H1 (cell line): ENCODE measurements around the gene FRZB. TPM values are rescaled to one million over a fixed set of nuclear protein-coding genes. Genes with fewer than 3 reads are reported as not detected.
A peak's percentile ranks its signal among the peaks of the same experiment; 100 is the strongest.

Experiments
- CTCF ChIA-PET: fragments of 300-600 bp; sonication (Branson Sonifier 250); formaldehyde crosslinking; loops from one replicate; lab custom pipeline; 2021; ENCODE audit not compliant: partially characterized antibody; lab: Charles Lee
- POLR2A ChIA-PET: fragments of 300-600 bp; sonication (Branson Sonifier 250); formaldehyde crosslinking; loops from one replicate; lab custom pipeline; 2021; ENCODE audit warnings: inconsistent platforms; ENCODE audit not compliant: partially characterized antibody; lab: Charles Lee
- DNase-seq, 2 experiments: peaks; one replicate each; pipeline versions ENCODE4 v3.0.0 to v3.0.0-alpha.2; 2010 to 2022; ENCODE audit warnings: low spot score in 2 of 2, low read depth in 1 of 2, mixed read lengths in 1 of 2
- FAIRE-seq: peaks from 2 replicates; lab custom pipeline; 2011; peaks lifted over from hg19 to GRCh38; lab: Jason Lieb, UNC
- H2AFZ ChIP-seq: 2 replicates; pipeline ENCODE4 v1.8.1; 2012; ENCODE audit warnings: low read length, inconsistent platforms
- H2AK5ac ChIP-seq: 2 replicates; pipeline ENCODE4 v1.6.1; 2013; ENCODE audit warnings: low read depth, low read length
- H2BK120ac ChIP-seq: replicated peaks from 2 replicates; pipeline ENCODE3; 2013; ENCODE audit warnings: low read depth, low read length, inconsistent platforms
- H2BK12ac ChIP-seq: 2 replicates; pipeline ENCODE4 v1.6.1; 2013; ENCODE audit warnings: low read depth, low read length
- H2BK15ac ChIP-seq: 2 replicates; pipeline ENCODE4 v1.6.1; 2013; ENCODE audit warnings: low read length
- H2BK20ac ChIP-seq: 2 replicates; pipeline ENCODE4 v1.6.1; 2013; ENCODE audit warnings: low read length
- H2BK5ac ChIP-seq: 2 replicates; pipeline ENCODE4 v1.6.1; 2013; ENCODE audit warnings: low read depth, low read length
- H3K14ac ChIP-seq: 2 replicates; pipeline ENCODE4 v1.6.1; 2013; ENCODE audit warnings: inconsistent platforms; ENCODE audit not compliant: insufficient read length
- H3K18ac ChIP-seq: 2 replicates; pipeline ENCODE4 v1.6.1; 2013; ENCODE audit warnings: low read length; ENCODE audit errors: extremely low read depth
- H3K23ac ChIP-seq: 2 replicates; pipeline ENCODE4 v1.6.1; 2013; ENCODE audit warnings: inconsistent platforms; ENCODE audit not compliant: insufficient read length
- H3K23me2 ChIP-seq: 2 replicates; pipeline ENCODE4 v1.6.1; 2013; ENCODE audit warnings: low read depth, low read length
- H3K27ac ChIP-seq: 2 replicates; pipeline ENCODE4 v1.6.1; 2011; ENCODE audit warnings: low read depth, low read length, inconsistent platforms
- H3K27me3 ChIP-seq, 4 experiments: replicated peaks in 1 of 4; 1 replicate in 1 of 4; 2 replicates in 3 of 4; pipeline versions ENCODE4 v1.6.1 to v1.8.1; 2011 to 2013; ENCODE audit warnings: low read length in 3 of 4, mild to moderate bottlenecking in 3 of 4, inconsistent platforms in 2 of 4, mixed read lengths in 2 of 4, moderate library complexity in 1 of 4; ENCODE audit not compliant: control insufficient read depth in 3 of 4, insufficient read depth in 3 of 4; ENCODE audit errors: extremely low read depth in 1 of 4
- H3K36me3 ChIP-seq, 4 experiments: 2 replicates each; pipeline versions ENCODE4 v1.6.1 to v1.8.1; 2011 to 2013; ENCODE audit warnings: mild to moderate bottlenecking in 4 of 4, low read length in 3 of 4, moderate library complexity in 2 of 4, control low read depth in 1 of 4, inconsistent platforms in 1 of 4; ENCODE audit not compliant: insufficient read depth in 4 of 4, control insufficient read depth in 2 of 4
- H3K4ac ChIP-seq: replicated peaks from 2 replicates; pipeline ENCODE3; 2013; ENCODE audit warnings: low read length, low read depth, mixed read lengths, inconsistent platforms; ENCODE audit not compliant: insufficient read length
- H3K4me1 ChIP-seq, 4 experiments: replicated peaks in 1 of 4; 1 replicate in 1 of 4; 2 replicates in 3 of 4; pipeline versions ENCODE4 v1.6.1 to v1.8.1; 2011 to 2013; ENCODE audit warnings: low read length in 3 of 4, inconsistent platforms in 2 of 4, mixed read lengths in 1 of 4; ENCODE audit not compliant: insufficient read depth in 4 of 4, control insufficient read depth in 3 of 4
- H3K4me2 ChIP-seq, 2 experiments: 2 replicates each; pipeline versions ENCODE4 v1.6.1 to v1.8.1; 2011 to 2013; ENCODE audit warnings: low read depth in 2 of 2, low read length in 2 of 2, control low read depth in 1 of 2, inconsistent platforms in 1 of 2, mild to moderate bottlenecking in 1 of 2; ENCODE audit not compliant: insufficient read depth in 1 of 2
- H3K4me3 ChIP-seq, 4 experiments: fragments of 200-600, 300-600 bp in 1 of 4; sonication (generic), shearing (Covaris generic), sonication (Bioruptor Twin) in 1 of 4; 2 replicates each; pipeline versions ENCODE4 v1.5.1 to v1.8.1; 2011 to 2016; ENCODE audit warnings: low read length in 4 of 4, low read depth in 3 of 4, control low read depth in 2 of 4, inconsistent platforms in 2 of 4, mild to moderate bottlenecking in 2 of 4, mixed read lengths in 1 of 4, moderate library complexity in 1 of 4; ENCODE audit not compliant: insufficient read depth in 2 of 4; ENCODE audit errors: extremely low read depth in 1 of 4
- H3K56ac ChIP-seq: replicated peaks from 2 replicates; pipeline ENCODE3; 2013; ENCODE audit warnings: low read depth, mild to moderate bottlenecking, mixed read lengths, low read length, inconsistent platforms; ENCODE audit not compliant: insufficient read length
- H3K79me1 ChIP-seq: 2 replicates; pipeline ENCODE4 v1.6.1; 2013; ENCODE audit warnings: low read depth, low read length, control low read depth
- H3K79me2 ChIP-seq, 2 experiments: 2 replicates each; pipeline versions ENCODE4 v1.6.1 to v1.8.1; 2012 to 2013; ENCODE audit warnings: low read length in 2 of 2, mild to moderate bottlenecking in 2 of 2, inconsistent platforms in 1 of 2; ENCODE audit not compliant: insufficient read depth in 2 of 2, control insufficient read depth in 1 of 2
- H3K9ac ChIP-seq, 4 experiments: replicated peaks in 1 of 4; 1 replicate in 1 of 4; 2 replicates in 3 of 4; pipeline versions ENCODE4 v1.6.1 to v1.8.1; 2011 to 2013; ENCODE audit warnings: low read depth in 3 of 4, low read length in 3 of 4, control low read depth in 2 of 4, mild to moderate bottlenecking in 2 of 4, moderate library complexity in 2 of 4, inconsistent platforms in 1 of 4; ENCODE audit errors: extremely low read depth in 1 of 4
- H3K9me3 ChIP-seq, 2 experiments: 2 replicates each; pipeline versions ENCODE4 v1.6.1 to v1.8.1; 2012 to 2013; ENCODE audit warnings: mild to moderate bottlenecking in 2 of 2, moderate library complexity in 2 of 2, control low read depth in 1 of 2, inconsistent platforms in 1 of 2, low read depth in 1 of 2, low read length in 1 of 2, mixed read lengths in 1 of 2; ENCODE audit not compliant: insufficient read depth in 2 of 2
- H4K20me1 ChIP-seq, 2 experiments: replicated peaks in 1 of 2; 2 replicates each; pipeline versions ENCODE3 to v1.8.1; 2011 to 2013; ENCODE audit warnings: inconsistent platforms in 2 of 2, low read length in 2 of 2, mild to moderate bottlenecking in 1 of 2; ENCODE audit not compliant: insufficient read depth in 2 of 2, control insufficient read depth in 1 of 2
- H4K5ac ChIP-seq: 2 replicates; pipeline ENCODE4 v1.6.1; 2013; ENCODE audit warnings: low read length, low read depth, mixed read lengths, inconsistent platforms; ENCODE audit not compliant: insufficient read length
- H4K8ac ChIP-seq: 2 replicates; pipeline ENCODE4 v1.8.0; 2013; ENCODE audit warnings: mild to moderate bottlenecking, moderate library complexity, low read length, inconsistent platforms; ENCODE audit not compliant: insufficient read depth; ENCODE audit errors: extremely low read depth
- H4K91ac ChIP-seq: replicated peaks from 2 replicates; pipeline ENCODE3; 2013; ENCODE audit warnings: low read length, mixed read lengths, inconsistent platforms; ENCODE audit not compliant: insufficient read length
- ASH2L ChIP-seq: fragments of 200-600, 300-600 bp; sonication (generic); IDR thresholded peaks from one replicate; pipeline ENCODE4 v1.7.1; 2017; ENCODE audit warnings: low read length
- NANOG ChIP-seq: IDR thresholded peaks from 2 replicates; pipeline ENCODE4 v1.6.1; 2011; ENCODE audit warnings: low read length, low read depth, mild to moderate bottlenecking, inconsistent platforms; ENCODE audit not compliant: insufficient read depth, poor library complexity, severe bottlenecking
- WGBS, 2 experiments: shearing (Covaris generic) in 1 of 2; methylation state at CpG; one replicate each; pipeline versions ENCODE4 v1.1.6 to v1.1.7; 2013 to 2015; ENCODE audit warnings: low lambda C conversion rate in 2 of 2, mixed read lengths in 2 of 2, inconsistent platforms in 1 of 2, low coverage in 1 of 2, missing lambda C conversion rate in 1 of 2; ENCODE audit not compliant: insufficient replicate concordance in 2 of 2, insufficient coverage in 1 of 2, insufficient read length in 1 of 2; ENCODE audit errors: extremely low coverage in 1 of 2, missing lambda C conversion rate in 1 of 2; 5-methylcytosine and 5-hydroxymethylcytosine counted together
- polyA plus RNA-seq, 7 experiments: library from polyadenylated mRNA; depleted of rRNA in 3 of 7; stranded (reverse) in 5 of 7; unstranded in 2 of 7; fragments of >200 nt in 5 of 7; fragments of 200-250 nt in 2 of 7; gene quantifications; 1 replicate in 5 of 7; 2 replicates in 1 of 7; 4 replicates in 1 of 7; pipeline versions ENCODE4 v1.2.1 to v1.2.3, GENCODE V29; 2011 to 2013; ENCODE audit warnings: missing spikeins in 2 of 7, mixed read lengths in 2 of 7
- total RNA-seq: library from RNA; stranded (reverse); fragmentation: NEBNext Ultra II Directional; extraction: Animal tissue kit (Norgen Biotek cat#: 25700); gene quantifications from 2 replicates; pipeline ENCODE4 v1.2.1, GENCODE V29; 2021
- TF ChIP-seq, protein P1 (sequence below): IDR thresholded peaks from 2 replicates; pipeline ENCODE4 v1.6.1; 2012; ENCODE audit warnings: inconsistent platforms

FRZB gene
- total and polyA plus RNA-seq, 2 of the 8 experiments (the other 6 are each of a cell fraction or from before 2014, with no cell fraction given): 4.4 to 4.6 TPM

DNA sequence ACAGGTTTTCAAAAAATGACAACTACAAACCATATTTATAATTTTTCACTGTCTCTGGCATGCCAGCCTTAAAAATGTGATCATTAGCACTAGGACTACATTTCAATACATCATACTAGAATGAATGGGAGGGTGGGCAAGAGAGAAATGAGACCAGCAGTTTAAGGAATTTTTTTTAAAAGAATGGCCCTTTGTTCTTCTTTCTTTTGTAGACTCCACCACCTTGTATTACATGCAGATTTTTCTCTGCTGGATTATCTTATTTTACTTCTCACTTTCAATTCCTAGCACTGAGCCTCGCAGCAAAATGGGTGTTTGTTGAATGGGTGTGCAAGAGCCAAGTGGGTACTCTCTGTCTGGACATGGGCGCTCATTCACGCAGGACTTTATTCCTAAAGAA is 39.9 kb downstream of the FRZB start:
- Histone ChIP-seq H2BK5ac (no peak overlapping the region), H3K23ac (no peak overlapping the region), H3K36me3 (no peaks in the 10 kb centered on the region; a peak in 1 of 8 replicates), H3K27ac (no peak overlapping the region), H4K20me1 (no peaks in the 10 kb centered on the region), H3K14ac (no peak overlapping the region), H3K4me2 (no peak overlapping the region), H3K9ac (no peak overlapping the region), H2BK12ac (no peak overlapping the region), H2BK20ac (no peak overlapping the region), H2AK5ac (no peak overlapping the region), H2BK15ac (no peak overlapping the region), H3K4me1 (peaks cover 0 to 10% (median 0%) of the 10 kb centered on the region in 4 experiments; a peak in 1 of 7 replicates), H3K23me2 (no peaks in the 10 kb centered on the region)
- DNase-seq (no peak), FAIRE-seq (no peak)
- CTCF ChIA-PET: interaction anchor here (0.5 to 2.2 kb wide), 11 partner anchors 11 to 1023 kb away, joined by 3 to 8 read pairs (median 3); no protein-coding TSS in a partner anchor
- TF ChIP-seq, protein P1, sequence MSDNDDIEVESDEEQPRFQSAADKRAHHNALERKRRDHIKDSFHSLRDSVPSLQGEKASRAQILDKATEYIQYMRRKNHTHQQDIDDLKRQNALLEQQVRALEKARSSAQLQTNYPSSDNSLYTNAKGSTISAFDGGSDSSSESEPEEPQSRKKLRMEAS: no peak
- TF ChIP-seq ASH2L (no peak), NANOG (no peak)
- TF ChIP-seq, all 59 proteins: peak for 0
- POLR2A ChIA-PET: interaction anchor here (2.3 kb wide), 1 partner anchor 7 kb away, joined by 5 read pairs; no protein-coding TSS in a partner anchor
- no peak overlapping the region for H4K91ac ChIP-seq
- H3K56ac ChIP-seq: no peak overlapping the region
- H3K27me3 ChIP-seq: no peaks in the 10 kb centered on the region
- no peak overlapping the region for H3K18ac ChIP-seq
- no peak overlapping the region for H3K4ac ChIP-seq
- 91% methylated on average over 3 of the region's 3 CpGs; no CpG with 5 or more reads in 1 of the 2 experiments for WGBS, 2 experiments
- H2AFZ ChIP-seq: peak overlapping the region; percentile 94
- H3K79me1 ChIP-seq: no peaks in the 10 kb centered on the region
- no peak overlapping the region for H3K4me3 ChIP-seq
- no peak overlapping the region for H4K8ac ChIP-seq
- H4K5ac ChIP-seq: no peak overlapping the region
- H3K9me3 ChIP-seq: no peaks in the 10 kb centered on the region
- H2BK120ac ChIP-seq: no peak overlapping the region
- no peaks in the 10 kb centered on the region for H3K79me2 ChIP-seq
